Measurements from ENCODE around the gene IRAK2. TPM values are rescaled to one million over a fixed set of nuclear protein-coding genes. Genes with fewer than 3 reads are reported as not detected.
"Not testable (repeated sequence)": the region's sequence is repeated elsewhere in the genome, so short reads cannot be mapped to it uniquely, and the experiment has no call there.

The IRAK2 gene
- total and polyA plus RNA-seq, 2 experiments from 2014 or later = 1.1 to 2.1 TPM

DNA sequence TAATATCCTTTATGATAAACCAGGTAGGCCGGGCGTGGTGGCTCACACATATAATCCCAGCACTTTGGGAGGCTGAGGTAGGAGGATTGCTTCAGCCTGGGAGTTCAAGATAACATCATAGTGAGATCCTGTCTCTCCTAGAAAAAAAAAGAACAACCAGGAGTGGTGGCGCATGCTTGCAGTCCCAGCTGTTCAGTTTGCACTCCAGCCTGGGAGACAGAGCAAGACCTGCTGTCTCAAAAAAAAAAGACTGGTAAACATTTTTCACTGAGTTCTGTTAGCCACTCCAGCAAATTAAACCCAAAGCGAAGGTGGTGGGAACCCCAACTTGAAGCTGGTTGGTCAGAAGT, 9.6 kb upstream of the IRAK2 start:
- Histone ChIP-seq H3F3A (ENCODE audit: insufficient read depth) (peaks cover 14% of the 10 kb centered on the region; the same call in 1 of the 2 replicates), H3K9ac (no peak overlapping the region), H3K4me2 (ENCODE audit: unreplicated experiment) (no peak overlapping the region), H3K9me2 (ENCODE audit: insufficient read depth) (no peaks in the 10 kb centered on the region), H3K4me3 (no peak overlapping the region), H4K20me1 (ENCODE audit: insufficient read depth) (no peaks in the 10 kb centered on the region), H3K9me3 (ENCODE audit: low read depth) (no peaks in the 10 kb centered on the region), H3K79me2 (ENCODE audit: insufficient read depth) (no peaks in the 10 kb centered on the region), H3K27me3 (replicated peaks; ENCODE audit: insufficient read depth) (no peaks in the 10 kb centered on the region), H3K36me3 (ENCODE audit: low read depth) (peaks cover 24% of the 10 kb centered on the region), H2AFZ (no peak overlapping the region), H3K4me1 (ENCODE audit: insufficient read depth) (peaks cover 2% of the 10 kb centered on the region), H3K27ac (no peak overlapping the region)
- no peak for TF ChIP-seq EZH2phosphoT487 (IDR thresholded peaks at IDR 0.05; ENCODE audit: insufficient read depth, low read depth)
- TF ChIP-seq EZH2 (IDR thresholded peaks at IDR 0.05; ENCODE audit: insufficient read depth, poor library complexity, severe bottlenecking) = no peak
- 91 to 96% methylated on average over 4 of the region's 4 CpGs for WGBS, 2 experiments (ENCODE audit: low coverage in 1 of 2, low lambda C conversion rate in 2 of 2, missing lambda C conversion rate in 2 of 2)
- in situ Hi-C loops (cut with MboI) = no loop called here
- no peak for DNase-seq

DNA sequence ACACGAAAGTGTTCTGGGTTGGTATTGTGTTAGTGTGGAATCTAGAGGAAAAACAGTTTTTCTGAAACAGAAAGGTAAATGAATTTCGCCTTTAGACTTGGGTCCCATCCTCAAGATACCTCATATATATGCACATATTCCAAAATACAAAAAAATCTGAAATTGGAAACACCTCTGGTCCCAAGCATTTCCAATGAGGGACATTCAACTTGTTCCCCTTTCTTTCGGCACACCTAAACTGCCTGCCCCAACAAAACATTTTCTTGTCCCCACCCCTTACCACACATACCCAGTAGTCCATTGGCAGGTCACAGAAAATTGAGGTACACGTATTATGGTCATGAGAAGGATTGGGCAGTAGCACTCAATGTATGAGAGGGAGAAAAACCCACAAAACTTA, 9.1 kb upstream of the IRAK2 start:
- no peak overlapping the region for H3K9ac ChIP-seq
- H3K4me3 ChIP-seq = no peak overlapping the region
- no peaks in the 10 kb centered on the region for H3K79me2 ChIP-seq (ENCODE audit: insufficient read depth)
- H3K27me3 ChIP-seq (replicated peaks; ENCODE audit: insufficient read depth) = no peaks in the 10 kb centered on the region
- no peaks in the 10 kb centered on the region for H3K9me2 ChIP-seq (ENCODE audit: insufficient read depth)
- in situ Hi-C loops (cut with MboI) = no loop called here
- H3K4me1 ChIP-seq (ENCODE audit: insufficient read depth) = peaks cover 8% of the 10 kb centered on the region
- peaks cover 19% of the 10 kb centered on the region for H3K36me3 ChIP-seq (ENCODE audit: low read depth)
- H3K9me3 ChIP-seq (ENCODE audit: low read depth) = no peaks in the 10 kb centered on the region
- H3K27ac ChIP-seq = no peak overlapping the region
- TF ChIP-seq EZH2 (IDR thresholded peaks at IDR 0.05; ENCODE audit: insufficient read depth, poor library complexity, severe bottlenecking) = no peak
- no peak for TF ChIP-seq EZH2phosphoT487 (IDR thresholded peaks at IDR 0.05; ENCODE audit: insufficient read depth, low read depth)
- DNase-seq = no peak
- no peak overlapping the region for H3K4me2 ChIP-seq (ENCODE audit: unreplicated experiment)
- H4K20me1 ChIP-seq (ENCODE audit: insufficient read depth) = no peaks in the 10 kb centered on the region
- H2AFZ ChIP-seq = no peak overlapping the region
- peaks cover 17% of the 10 kb centered on the region; the same call in 1 of the 2 replicates for H3F3A ChIP-seq (ENCODE audit: insufficient read depth)
- WGBS, 2 experiments (ENCODE audit: low coverage in 1 of 2, low lambda C conversion rate in 2 of 2, missing lambda C conversion rate in 2 of 2) = 96 to 100% methylated on average over 4 of the region's 4 CpGs

- Histone ChIP-seq H2AFZ (no peak overlapping the region), H3K36me3 (ENCODE audit: low read depth) (peaks cover 5% of the 10 kb centered on the region), H3K4me1 (ENCODE audit: insufficient read depth) (peaks cover 8% of the 10 kb centered on the region), H3K4me2 (ENCODE audit: unreplicated experiment) (no peak overlapping the region), H3K79me2 (ENCODE audit: insufficient read depth) (no peaks in the 10 kb centered on the region), H3K9ac (no peak overlapping the region), H3K9me2 (ENCODE audit: insufficient read depth) (no peaks in the 10 kb centered on the region), H3K4me3 (no peak overlapping the region), H3K27me3 (replicated peaks; ENCODE audit: insufficient read depth) (no peaks in the 10 kb centered on the region), H3K27ac (no peak overlapping the region), H4K20me1 (ENCODE audit: insufficient read depth) (no peaks in the 10 kb centered on the region), H3F3A (ENCODE audit: insufficient read depth) (peaks cover 18% of the 10 kb centered on the region; the same call in 1 of the 2 replicates), H3K9me3 (ENCODE audit: low read depth) (no peaks in the 10 kb centered on the region)
- DNase-seq = no peak
- in situ Hi-C loops (cut with MboI) = no loop called here
- WGBS, 2 experiments (ENCODE audit: low coverage in 1 of 2, low lambda C conversion rate in 2 of 2, missing lambda C conversion rate in 2 of 2) = 44 to 50% methylated on average over 4 of the region's 4 CpGs
- TF ChIP-seq EZH2phosphoT487 (IDR thresholded peaks at IDR 0.05; ENCODE audit: insufficient read depth, low read depth) (no peak), EZH2 (IDR thresholded peaks at IDR 0.05; ENCODE audit: insufficient read depth, poor library complexity, severe bottlenecking) (no peak)
Observed at GRCh38 chr3:10157031-10157430, 7.7 kb upstream of the IRAK2 start.

GRCh38 chr3:10158555-10158954, 6.2 kb upstream of the IRAK2 start:
- in situ Hi-C loops (cut with MboI) = not testable (repeated sequence)
- WGBS, 2 experiments (ENCODE audit: low coverage in 1 of 2, low lambda C conversion rate in 2 of 2, missing lambda C conversion rate in 2 of 2) = 99 to 100% methylated on average over 6 of the region's 6 CpGs

DNA sequence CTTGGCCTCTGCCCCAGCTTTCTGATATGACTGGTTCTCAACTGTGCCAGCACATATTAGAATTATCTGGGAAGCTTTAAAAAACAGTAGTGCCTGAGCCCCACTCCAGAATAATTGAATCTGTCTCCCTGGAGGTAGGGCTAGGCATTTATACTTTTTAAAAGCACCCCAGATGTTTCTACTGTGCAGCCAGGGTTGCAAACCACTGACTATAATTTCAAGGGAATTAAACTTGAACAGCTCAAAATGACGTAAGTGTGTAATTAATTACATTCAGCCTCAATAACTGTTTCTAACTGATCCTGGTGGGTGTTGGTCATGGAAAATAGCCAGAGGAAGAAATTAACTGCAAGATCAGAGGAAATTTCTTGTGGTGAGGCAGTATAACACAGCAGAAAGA, 4.4 kb upstream of the IRAK2 start:
- Histone ChIP-seq H4K20me1 (ENCODE audit: insufficient read depth) (no peaks in the 10 kb centered on the region), H3F3A (ENCODE audit: insufficient read depth) (peaks cover 18% of the 10 kb centered on the region; the same call in 1 of the 2 replicates), H3K4me3 (no peak overlapping the region), H3K9me2 (ENCODE audit: insufficient read depth) (no peaks in the 10 kb centered on the region), H3K27ac (no peak overlapping the region), H2AFZ (no peak overlapping the region), H3K4me1 (ENCODE audit: insufficient read depth) (peaks cover 8% of the 10 kb centered on the region), H3K27me3 (replicated peaks; ENCODE audit: insufficient read depth) (no peaks in the 10 kb centered on the region), H3K9ac (no peak overlapping the region), H3K36me3 (ENCODE audit: low read depth) (no peaks in the 10 kb centered on the region), H3K9me3 (ENCODE audit: low read depth) (no peaks in the 10 kb centered on the region), H3K79me2 (ENCODE audit: insufficient read depth) (no peaks in the 10 kb centered on the region), H3K4me2 (ENCODE audit: unreplicated experiment) (no peak overlapping the region)
- WGBS, 2 experiments (ENCODE audit: low coverage in 1 of 2, low lambda C conversion rate in 2 of 2, missing lambda C conversion rate in 2 of 2) = 2 to 8% methylated on average over 1 of the region's 1 CpG
- in situ Hi-C loops (cut with MboI) = no loop called here
- peak; percentile 75 for DNase-seq
- TF ChIP-seq EZH2 (IDR thresholded peaks at IDR 0.05; ENCODE audit: insufficient read depth, poor library complexity, severe bottlenecking) (no peak), EZH2phosphoT487 (IDR thresholded peaks at IDR 0.05; ENCODE audit: insufficient read depth, low read depth) (no peak)

More at GRCh38 chr3:10158555-10158954, 6.2 kb upstream of the IRAK2 start:
- H3K27me3 ChIP-seq (replicated peaks; ENCODE audit: insufficient read depth); DNase-seq; H3K9me2 ChIP-seq (ENCODE audit: insufficient read depth); H3K4me1 ChIP-seq (ENCODE audit: insufficient read depth); H3K36me3 ChIP-seq (ENCODE audit: low read depth); H3K9ac ChIP-seq; H3K79me2 ChIP-seq (ENCODE audit: insufficient read depth); H3K4me3 ChIP-seq; H4K20me1 ChIP-seq (ENCODE audit: insufficient read depth); H3K9me3 ChIP-seq (ENCODE audit: low read depth); H3K27ac ChIP-seq; H3K4me2 ChIP-seq (ENCODE audit: unreplicated experiment); H2AFZ ChIP-seq: not testable (repeated sequence)
- H3F3A ChIP-seq (ENCODE audit: insufficient read depth) = peaks cover 18% of the 10 kb centered on the region; the same call in 1 of the 2 replicates
